PC-9 (cell line): ENCODE results near the gene AHCYL2.

Source experiments
- EZH2 ChIP-seq: fragments of 200-600 bp; sonication (generic); IDR thresholded peaks from 2 replicates; pipeline ENCODE4 v1.8.0; 2017; ENCODE audit warnings: antibody characterized with exemption, low read depth
- TF ChIP-seq, protein P1 (sequence below): fragments of 200-600 bp; sonication (generic); conservative IDR thresholded peaks from 2 replicates; pipeline ENCODE4 v1.6.1; 2017; ENCODE audit warnings: mixed run types, antibody characterized with exemption, mild to moderate bottlenecking, moderate library complexity

DNA sequence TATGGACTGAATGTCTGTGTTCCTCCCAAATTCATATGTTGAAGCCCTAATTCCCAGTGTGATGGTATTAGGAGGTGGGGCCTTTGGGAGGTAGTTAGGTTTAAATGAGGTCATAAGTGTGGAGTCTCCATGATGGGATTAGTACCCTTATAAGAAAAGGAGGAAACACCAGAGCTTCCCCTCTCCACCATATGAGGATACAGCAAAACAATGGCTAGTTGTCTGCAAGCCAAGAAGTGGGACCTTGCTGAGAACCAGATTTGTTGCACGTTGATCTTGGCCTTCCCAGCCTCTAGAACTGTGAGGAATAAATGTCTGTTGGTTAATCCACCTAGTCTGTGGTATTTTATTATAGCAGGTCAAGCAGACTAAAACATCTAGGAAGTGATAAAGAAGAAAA lies 102.2 kb downstream of the AHCYL2 start:
- TF ChIP-seq, protein P1, sequence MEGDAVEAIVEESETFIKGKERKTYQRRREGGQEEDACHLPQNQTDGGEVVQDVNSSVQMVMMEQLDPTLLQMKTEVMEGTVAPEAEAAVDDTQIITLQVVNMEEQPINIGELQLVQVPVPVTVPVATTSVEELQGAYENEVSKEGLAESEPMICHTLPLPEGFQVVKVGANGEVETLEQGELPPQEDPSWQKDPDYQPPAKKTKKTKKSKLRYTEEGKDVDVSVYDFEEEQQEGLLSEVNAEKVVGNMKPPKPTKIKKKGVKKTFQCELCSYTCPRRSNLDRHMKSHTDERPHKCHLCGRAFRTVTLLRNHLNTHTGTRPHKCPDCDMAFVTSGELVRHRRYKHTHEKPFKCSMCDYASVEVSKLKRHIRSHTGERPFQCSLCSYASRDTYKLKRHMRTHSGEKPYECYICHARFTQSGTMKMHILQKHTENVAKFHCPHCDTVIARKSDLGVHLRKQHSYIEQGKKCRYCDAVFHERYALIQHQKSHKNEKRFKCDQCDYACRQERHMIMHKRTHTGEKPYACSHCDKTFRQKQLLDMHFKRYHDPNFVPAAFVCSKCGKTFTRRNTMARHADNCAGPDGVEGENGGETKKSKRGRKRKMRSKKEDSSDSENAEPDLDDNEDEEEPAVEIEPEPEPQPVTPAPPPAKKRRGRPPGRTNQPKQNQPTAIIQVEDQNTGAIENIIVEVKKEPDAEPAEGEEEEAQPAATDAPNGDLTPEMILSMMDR: no peak
- no peak for TF ChIP-seq EZH2
